NCI-H226 (cell line): ENCODE measurements around the gene DNASE2.
"Not testable (repeated sequence)": the region's sequence is repeated elsewhere in the genome, so short reads cannot be mapped to it uniquely, and the experiment has no call there.

Source experiments
- DNase-seq: peaks from one replicate; pipeline ENCODE4 v3.0.0-alpha.2; 2015

The DNASE2 gene

DNA sequence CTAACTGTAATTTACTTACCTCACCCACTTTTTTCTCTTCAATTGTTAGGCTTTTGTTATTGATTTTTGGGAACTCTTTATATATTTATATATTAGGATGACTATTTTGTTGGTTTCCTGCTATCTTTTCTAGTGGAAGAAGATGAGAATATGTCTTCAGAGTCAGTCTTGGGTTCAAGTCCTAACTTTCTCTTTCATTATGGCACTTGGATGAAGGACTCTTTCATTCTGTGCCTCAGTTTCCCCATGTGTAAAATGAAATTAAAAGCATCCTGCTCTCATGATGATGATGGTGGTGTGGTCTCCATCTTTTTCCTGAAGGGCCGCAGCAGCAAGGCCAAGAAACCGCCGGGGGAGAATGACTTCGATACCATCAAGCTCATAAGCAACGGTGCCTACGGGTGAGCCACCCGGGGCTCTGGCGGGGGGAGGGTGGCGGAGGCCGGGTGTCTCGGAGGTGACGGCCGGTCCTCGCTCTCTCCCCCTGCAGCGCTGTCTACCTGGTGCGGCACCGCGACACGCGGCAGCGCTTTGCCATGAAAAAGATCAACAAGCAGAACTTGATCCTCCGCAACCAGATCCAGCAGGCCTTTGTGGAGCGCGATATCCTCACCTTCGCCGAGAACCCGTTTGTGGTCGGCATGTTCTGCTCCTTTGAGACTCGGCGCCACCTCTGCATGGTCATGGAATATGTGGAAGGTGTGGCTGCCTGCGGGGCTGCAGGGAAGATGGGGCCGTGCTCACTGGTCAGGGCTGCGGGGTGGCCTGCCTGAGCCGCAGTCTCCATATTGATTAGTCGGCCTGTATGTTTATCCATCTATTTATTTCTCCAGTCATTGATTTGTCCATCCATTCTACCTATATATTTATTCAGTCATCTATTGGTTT, 23.0 kb downstream of the DNASE2 start:
- DNase-seq = no peak

DNA sequence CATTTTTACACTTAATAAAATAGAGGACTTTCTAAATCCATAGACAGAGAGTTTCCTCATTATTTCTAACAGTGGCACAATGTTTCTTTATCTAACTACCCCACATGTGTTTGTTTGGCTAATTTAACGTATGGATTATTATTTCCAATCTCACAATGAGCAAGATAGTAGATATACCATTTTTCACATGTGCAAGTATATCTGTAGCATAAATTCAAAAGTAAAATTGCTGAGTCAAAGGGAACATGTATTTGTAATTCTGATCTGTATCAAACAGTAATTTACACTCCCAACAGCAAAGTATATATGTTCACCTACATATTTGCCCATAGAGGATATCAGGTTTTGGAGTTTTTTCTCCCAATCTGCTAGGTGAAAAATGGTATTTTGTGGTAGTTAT, 24.6 kb downstream of the DNASE2 start:
- DNase-seq = no peak

- DNase-seq = peak; percentile 63
These were observed 33.8 kb downstream of the DNASE2 start for GRCh38 chr19:12847159-12848139.

GRCh38 chr19:12846613-12847012, 34.6 kb downstream of the DNASE2 start:
- not testable (repeated sequence) for DNase-seq

DNA sequence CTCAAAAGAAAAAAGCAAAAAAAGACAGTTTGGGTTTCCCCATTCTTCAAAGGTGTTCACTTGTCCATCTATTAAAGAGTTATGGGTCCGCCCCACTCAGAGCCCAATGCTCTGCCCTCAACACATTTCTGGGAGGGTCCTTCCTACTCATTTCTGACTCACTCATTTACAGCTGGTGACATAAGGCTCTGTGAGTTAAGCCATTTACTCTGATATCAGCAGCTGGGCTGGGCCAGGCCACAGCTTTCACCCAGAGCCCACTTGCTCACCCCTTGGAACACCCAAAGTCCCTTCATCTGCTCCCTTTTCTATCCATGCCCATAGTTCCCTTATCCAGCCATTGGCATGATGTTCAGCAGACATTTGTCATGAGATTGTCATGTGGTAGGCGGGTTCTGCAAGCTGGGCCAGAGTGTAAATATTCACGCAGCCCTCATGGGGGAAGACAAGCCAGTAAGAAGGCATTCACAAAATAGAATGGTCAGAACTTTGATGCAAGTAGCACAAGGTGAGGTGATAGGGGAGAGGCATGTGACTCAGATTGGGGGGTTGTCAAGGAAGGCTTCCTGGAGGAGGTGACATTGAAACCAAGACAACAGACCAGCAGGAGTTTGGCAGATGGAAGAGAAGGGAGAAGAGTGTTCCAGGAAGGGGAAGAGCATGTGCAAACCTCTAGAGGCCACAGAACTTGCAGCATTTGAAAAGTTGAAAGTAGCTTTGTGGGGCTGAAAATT, 37.1 kb downstream of the DNASE2 start:
- DNase-seq = no peak

GRCh38 chr19:12843328-12843727, 37.9 kb downstream of the DNASE2 start:
- DNase-seq = no peak

GRCh38 chr19:12842511-12842910, 38.7 kb downstream of the DNASE2 start:
- no peak for DNase-seq

DNA sequence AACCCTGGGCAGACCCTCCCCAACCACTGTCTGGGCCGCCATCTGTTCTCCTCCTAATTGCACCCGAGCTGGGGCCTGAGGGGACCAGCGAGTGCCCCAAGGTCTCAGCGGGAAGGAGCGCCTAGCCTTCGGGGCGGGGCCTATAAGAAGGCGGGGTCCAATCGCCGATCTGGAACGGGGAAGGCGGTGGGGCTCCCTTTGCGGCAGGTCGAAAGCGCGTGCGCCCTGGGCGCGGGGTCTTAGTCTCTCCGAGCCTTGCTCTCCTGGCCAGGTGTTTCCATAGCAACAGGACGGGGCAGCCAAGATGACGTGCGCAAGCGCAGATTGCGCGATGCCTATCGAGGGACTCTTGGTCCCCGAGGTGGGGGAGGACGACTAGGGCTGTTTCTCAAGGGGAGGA, 40.2 kb downstream of the DNASE2 start:
- DNase-seq = peak; percentile 26

- peak; percentile 68 for DNase-seq
These were observed 40.9 kb downstream of the DNASE2 start for GRCh38 chr19:12840091-12841079.

- DNase-seq = no peak
These were observed 42.1 kb downstream of the DNASE2 start for GRCh38 chr19:12838886-12839756.

DNA sequence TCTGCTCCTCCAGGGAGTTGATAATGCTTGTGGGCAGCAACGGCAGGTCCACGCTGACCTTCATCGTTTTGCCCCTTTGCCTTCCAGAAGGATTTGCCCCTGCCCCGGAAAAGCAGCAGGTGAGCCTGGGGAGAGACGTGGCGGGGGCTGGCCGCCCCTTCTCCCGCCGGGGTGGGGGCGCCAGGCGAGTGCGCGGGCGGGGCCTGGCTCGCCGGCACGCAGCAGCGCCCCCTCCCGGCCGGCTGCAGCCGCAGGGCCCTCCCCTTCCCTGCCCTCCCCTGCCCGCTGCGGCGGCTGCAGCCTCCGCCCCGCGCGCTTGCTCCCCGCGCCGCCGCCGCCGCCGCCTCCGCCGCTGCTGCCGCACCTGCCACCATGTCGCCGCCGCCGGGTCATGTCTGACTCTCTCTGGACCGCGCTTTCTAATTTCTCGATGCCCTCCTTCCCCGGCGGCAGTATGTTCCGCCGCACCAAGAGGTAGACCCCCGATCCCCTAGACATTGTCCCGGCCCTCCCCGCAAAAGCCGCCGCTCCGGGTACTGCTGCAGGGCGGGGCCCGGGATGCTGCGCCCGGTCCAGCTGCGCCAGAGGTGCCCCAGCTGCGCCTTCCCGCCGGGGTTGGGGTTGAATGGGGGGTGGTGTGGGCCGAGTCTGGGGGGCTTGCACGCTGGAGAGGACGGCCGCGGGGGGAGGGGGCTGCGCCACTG, 42.9 kb downstream of the DNASE2 start, which contains the start of gene MAST1:
MAST1 (plus strand) TSS at position 334 of the 704 bp plus-strand sequence; CDS start at position 392, 58 bp downstream.
- no peak for DNase-seq

- DNase-seq = peak; percentile 41
These were observed 44.0 kb downstream of the DNASE2 start for GRCh38 chr19:12837225-12837624.

DNA sequence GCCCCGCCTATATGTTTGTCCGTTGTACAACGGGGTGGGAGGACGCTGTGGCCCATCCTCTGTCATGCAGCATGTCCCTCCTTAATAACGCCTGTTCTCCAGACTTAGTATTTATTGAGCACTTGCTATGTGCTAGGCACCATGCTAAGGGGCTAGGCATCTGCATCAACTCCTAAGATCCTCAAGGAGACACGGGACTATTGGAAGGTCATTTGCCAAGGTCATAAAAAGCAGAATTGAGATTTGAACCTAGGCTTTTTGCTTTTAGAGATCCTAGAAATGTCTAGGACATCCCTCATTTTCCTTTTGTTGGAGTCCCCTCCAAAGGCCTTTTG, 44.8 kb downstream of the DNASE2 start:
- no peak for DNase-seq

GRCh38 chr19:12834976-12835757, 46.1 kb downstream of the DNASE2 start:
- no peak for DNase-seq

DNA sequence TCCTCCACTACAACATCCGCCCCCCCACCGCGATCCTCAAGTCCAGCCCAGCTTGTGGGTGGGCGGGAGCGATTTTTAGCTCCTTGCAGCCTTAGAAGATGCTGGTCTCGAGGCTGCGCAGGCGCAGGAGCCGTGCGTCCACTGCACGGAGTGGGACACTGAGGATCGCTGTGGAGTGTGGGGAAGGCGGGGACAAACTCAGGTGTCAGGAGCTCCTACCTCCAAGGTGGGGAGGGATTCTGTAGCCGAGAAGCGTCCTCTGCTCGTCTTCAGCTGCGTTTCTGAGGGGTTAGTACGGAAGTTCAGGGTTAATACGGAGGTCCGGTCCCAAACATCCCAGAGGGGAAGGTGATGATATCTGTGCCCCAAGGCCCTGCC, 46.7 kb downstream of the DNASE2 start, which contains the start of gene RTBDN:
RTBDN (minus strand) TSS at position 14 of the 378 bp plus-strand sequence. CDS start 4,600 bp downstream, outside the sequence.
- DNase-seq = peak; percentile 43

GRCh38 chr19:12833738-12834565, 47.3 kb downstream of the DNASE2 start:
- no peak for DNase-seq

DNA sequence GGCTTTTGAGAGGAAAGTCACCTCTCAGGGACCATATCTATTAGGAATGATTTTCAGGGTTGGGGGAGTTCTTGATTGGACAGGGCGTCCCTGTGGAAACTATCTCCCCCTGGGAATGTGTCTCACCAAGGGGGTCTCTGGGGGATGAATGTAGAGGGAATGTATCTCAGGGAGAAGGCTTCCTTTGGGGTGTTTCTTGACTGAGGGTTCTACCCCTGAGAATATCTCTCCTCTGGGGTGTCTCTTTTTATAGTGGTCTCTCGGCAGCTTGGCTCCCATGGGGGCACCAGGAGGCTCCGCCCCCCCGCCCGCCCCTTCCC, 47.9 kb downstream of the DNASE2 start:
- DNase-seq = no peak

GRCh38 chr19:12828494-12828893, 52.8 kb downstream of the DNASE2 start:
- peak; percentile 28 for DNase-seq
